Loucy (cell line): ENCODE data around the gene RSU1.

ENCODE experiments used
- H2AFZ ChIP-seq: fragments of 200-600 bp; sonication (generic); 2 replicates; pipeline ENCODE4 v1.6.0; 2016; ENCODE audit warnings: antibody characterized with exemption, mild to moderate bottlenecking, low read length, moderate library complexity
- H3F3A ChIP-seq: fragments of 200-600 bp; 2 replicates; pipeline ENCODE4 v1.6.0; 2016; ENCODE audit warnings: antibody characterized with exemption, low read depth, mild to moderate bottlenecking
- H3K27me3 ChIP-seq: fragments of 200-600 bp; sonication (generic); 2 replicates; pipeline ENCODE4 v1.6.1; 2014; ENCODE audit warnings: low read length, mild to moderate bottlenecking; ENCODE audit not compliant: insufficient read depth, poor library complexity, severe bottlenecking
- H3K36me3 ChIP-seq: fragments of 200-600 bp; sonication (generic); 2 replicates; pipeline ENCODE4 v1.6.1; 2016; ENCODE audit warnings: low read length; ENCODE audit not compliant: insufficient read depth
- H3K4me1 ChIP-seq: fragments of 200-600 bp; sonication (generic); 2 replicates; pipeline ENCODE4 v1.5.1; 2014; ENCODE audit warnings: low read length, mild to moderate bottlenecking; ENCODE audit not compliant: insufficient read depth, poor library complexity, severe bottlenecking
- H3K4me2 ChIP-seq: fragments of 200-600 bp; sonication (generic); 2 replicates; pipeline ENCODE4 v1.6.0; 2014; ENCODE audit warnings: antibody characterized with exemption, low read length, low read depth, mild to moderate bottlenecking; ENCODE audit not compliant: poor library complexity, severe bottlenecking
- H3K4me3 ChIP-seq: fragments of 200-600 bp; sonication (generic); 2 replicates; pipeline ENCODE4 v1.5.1; 2014; ENCODE audit warnings: low read length, mild to moderate bottlenecking, mixed read lengths; ENCODE audit not compliant: poor library complexity, severe bottlenecking
- H3K79me2 ChIP-seq: fragments of 200-600 bp; sonication (generic); 2 replicates; pipeline ENCODE4 v1.6.1; 2014; ENCODE audit warnings: low read length; ENCODE audit not compliant: insufficient read depth
- H3K9ac ChIP-seq: fragments of 200-600 bp; sonication (generic); 2 replicates; pipeline ENCODE4 v1.6.0; 2014; ENCODE audit warnings: mild to moderate bottlenecking, low read depth, low read length, moderate library complexity; ENCODE audit not compliant: poor library complexity, severe bottlenecking
- H3K9me2 ChIP-seq: fragments of 200-600 bp; sonication (generic); replicated peaks from 2 replicates; pipeline ENCODE4 v1.6.1; 2016; ENCODE audit warnings: low read depth, low read length, mixed read lengths
- H3K9me3 ChIP-seq: fragments of 200-600 bp; sonication (generic); 2 replicates; pipeline ENCODE4 v1.6.1; 2014; ENCODE audit warnings: mild to moderate bottlenecking, antibody characterized with exemption, low read length, low read depth; ENCODE audit not compliant: insufficient read depth
- H4K20me1 ChIP-seq: fragments of 200-600 bp; sonication (generic); 2 replicates; pipeline ENCODE4 v1.6.0; 2014; ENCODE audit warnings: antibody characterized with exemption, low read length, mild to moderate bottlenecking; ENCODE audit not compliant: insufficient read depth, poor library complexity, severe bottlenecking
- CTCF ChIP-seq: fragments of 200-600 bp; sonication (generic); conservative IDR thresholded peaks from 2 replicates; pipeline ENCODE4 v1.5.1; 2014; ENCODE audit warnings: mild to moderate bottlenecking, antibody characterized with exemption, low read length
- EZH2phosphoT487 ChIP-seq: fragments of 200-600 bp; IDR thresholded peaks from 2 replicates; pipeline ENCODE4 v1.6.1; 2018; ENCODE audit warnings: antibody characterized with exemption, mild to moderate bottlenecking, moderate library complexity, borderline replicate concordance

The RSU1 gene

DNA sequence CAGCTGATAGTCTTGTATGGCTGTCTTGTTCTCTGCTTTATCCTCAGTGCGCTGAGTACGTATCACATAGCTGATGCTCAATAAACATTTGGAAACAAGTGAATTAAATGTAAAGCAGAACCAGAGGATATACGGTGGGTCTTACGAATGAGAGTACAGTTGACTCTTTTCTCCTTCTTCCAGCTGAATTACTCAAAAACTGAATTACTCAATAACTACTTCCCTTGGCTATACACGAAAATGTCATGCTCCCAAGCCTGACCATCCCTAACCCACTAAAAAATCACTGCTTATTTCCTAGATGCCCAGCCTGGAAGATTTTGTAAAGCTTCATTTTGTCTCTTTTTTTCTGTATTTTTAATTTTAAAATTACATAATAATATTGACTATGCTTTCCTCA is 3.2 kb upstream of the RSU1 start:
- Histone ChIP-seq H3K4me1 (peaks cover 16% of the 10 kb centered on the region), H3K9me2 (no peaks in the 10 kb centered on the region), H3K9me3 (peaks cover 11% of the 10 kb centered on the region; the same call in 1 of the 2 replicates), H3K36me3 (no peaks in the 10 kb centered on the region), H3K4me2 (no peak overlapping the region), H3K4me3 (no peak overlapping the region), H2AFZ (no peak overlapping the region), H3F3A (no peaks in the 10 kb centered on the region), H3K27me3 (peaks cover 7% of the 10 kb centered on the region), H3K9ac (no peak overlapping the region), H4K20me1 (no peaks in the 10 kb centered on the region), H3K79me2 (peaks cover 16% of the 10 kb centered on the region)
- TF ChIP-seq CTCF (no peak), EZH2phosphoT487 (no peak)

DNA sequence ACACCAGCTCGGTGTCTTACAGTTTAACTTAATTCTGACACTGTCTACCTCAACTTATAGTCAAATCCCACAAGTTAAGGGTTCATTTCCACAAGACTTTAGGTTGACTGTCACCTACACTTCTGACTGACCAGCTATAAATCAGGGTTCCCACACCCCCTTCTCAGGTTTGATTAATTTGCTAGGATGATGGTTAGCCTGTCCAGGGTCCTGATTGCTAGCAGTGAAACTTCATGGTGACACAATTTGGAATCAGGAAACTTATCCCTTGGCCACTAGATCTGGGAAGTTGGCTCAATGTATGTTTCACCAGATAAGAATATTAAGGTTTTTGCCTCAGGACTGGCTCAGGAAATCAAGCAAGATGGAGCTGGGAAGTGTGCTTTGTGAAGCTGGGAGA is 2.8 kb upstream of the RSU1 start:
- no peak for TF ChIP-seq EZH2phosphoT487
- TF ChIP-seq CTCF = no peak
- peaks cover 20% of the 10 kb centered on the region for H3K4me1 ChIP-seq

GRCh38 chr10:16819436-16819835 is 2.2 kb upstream of the RSU1 start:
- Histone ChIP-seq H3K27me3 (peaks cover 7% of the 10 kb centered on the region), H2AFZ (no peak overlapping the region), H3K9ac (no peak overlapping the region), H3K9me3 (peaks cover 11% of the 10 kb centered on the region; the same call in 1 of the 2 replicates), H4K20me1 (no peaks in the 10 kb centered on the region), H3F3A (no peaks in the 10 kb centered on the region), H3K9me2 (no peaks in the 10 kb centered on the region), H3K36me3 (no peaks in the 10 kb centered on the region), H3K4me3 (no peak overlapping the region), H3K4me1 (peaks cover 22% of the 10 kb centered on the region), H3K79me2 (peaks cover 20% of the 10 kb centered on the region), H3K4me2 (no peak overlapping the region)
- no peak for TF ChIP-seq CTCF
- TF ChIP-seq EZH2phosphoT487 = no peak

More for the DNA sequence above, 2.8 kb upstream of the RSU1 start:
- H3K9ac ChIP-seq = no peak overlapping the region
- peaks cover 7% of the 10 kb centered on the region for H3K27me3 ChIP-seq
- H3K4me3 ChIP-seq = no peak overlapping the region
- H3K79me2 ChIP-seq = peaks cover 19% of the 10 kb centered on the region
- no peaks in the 10 kb centered on the region for H3K36me3 ChIP-seq
- H2AFZ ChIP-seq = no peak overlapping the region
- no peaks in the 10 kb centered on the region for H4K20me1 ChIP-seq
- no peak overlapping the region for H3K4me2 ChIP-seq
- peaks cover 11% of the 10 kb centered on the region; the same call in 1 of the 2 replicates for H3K9me3 ChIP-seq
- no peaks in the 10 kb centered on the region for H3F3A ChIP-seq
- no peaks in the 10 kb centered on the region for H3K9me2 ChIP-seq
